IPS-18c (cell line): Measurements from ENCODE around the gene IFT122.

Experiments
- H3K4me3 ChIP-seq: 2 replicates; pipeline ENCODE4 v1.7.0; 2013; ENCODE audit warnings: low read depth, mild to moderate bottlenecking, low read length, moderate library complexity; ENCODE audit not compliant: insufficient read depth
- H3K9me3 ChIP-seq: one replicate; pipeline ENCODE4 v1.6.1; 2013; ENCODE audit warnings: mild to moderate bottlenecking, low read length, moderate library complexity; ENCODE audit not compliant: control insufficient read depth, insufficient read depth

The IFT122 gene

DNA sequence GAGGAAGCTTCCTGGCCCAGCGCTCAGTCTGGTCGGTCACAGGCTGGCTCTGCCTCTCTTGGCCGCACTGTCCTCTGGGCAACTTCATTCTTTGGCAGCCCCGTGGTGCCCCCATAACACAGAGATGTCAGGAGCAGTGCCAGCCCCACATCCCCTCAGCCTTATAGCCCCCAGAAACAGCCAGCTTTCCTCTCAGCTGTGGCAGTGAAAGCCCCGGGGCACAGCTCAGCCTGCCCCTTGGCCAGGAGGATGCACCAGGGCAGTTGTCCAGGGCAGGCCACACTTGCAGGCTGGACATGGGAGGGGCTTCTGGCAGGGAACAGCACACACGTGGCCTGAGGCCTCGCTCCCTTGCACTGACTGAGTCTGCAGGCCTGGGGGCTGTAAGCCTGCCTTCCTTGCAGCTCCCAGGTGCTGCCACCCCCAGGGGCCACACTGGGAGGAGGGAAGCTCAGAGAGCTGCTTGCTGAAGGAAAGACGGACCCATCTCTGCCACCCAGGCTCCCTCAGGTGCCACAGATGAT lies 78.1 kb downstream of the IFT122 start:
- Histone ChIP-seq H3K4me3 (no peak overlapping the region), H3K9me3 (no peaks in the 10 kb centered on the region)

DNA sequence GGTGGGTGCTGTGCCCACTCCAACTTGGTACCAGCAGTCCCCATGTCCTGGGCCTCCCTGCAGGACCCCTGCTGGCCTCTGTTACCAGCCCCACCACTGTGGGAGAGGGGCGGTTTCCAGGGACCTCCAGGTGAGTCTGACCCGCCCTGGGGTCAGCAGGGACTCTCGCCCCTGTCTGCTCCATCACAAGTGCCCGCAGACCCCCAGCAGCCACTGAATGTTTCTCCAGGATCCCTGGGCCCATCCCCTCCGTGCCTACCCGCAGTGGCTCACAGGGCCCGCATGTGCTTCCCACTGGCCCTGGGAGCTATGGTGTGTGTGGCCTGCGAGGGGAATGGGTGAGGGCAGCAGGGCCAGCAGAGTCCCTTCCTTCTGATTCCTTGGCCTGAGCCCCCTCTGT lies 78.6 kb downstream of the IFT122 start:
- no peak overlapping the region for H3K4me3 ChIP-seq
- H3K9me3 ChIP-seq: no peaks in the 10 kb centered on the region

DNA sequence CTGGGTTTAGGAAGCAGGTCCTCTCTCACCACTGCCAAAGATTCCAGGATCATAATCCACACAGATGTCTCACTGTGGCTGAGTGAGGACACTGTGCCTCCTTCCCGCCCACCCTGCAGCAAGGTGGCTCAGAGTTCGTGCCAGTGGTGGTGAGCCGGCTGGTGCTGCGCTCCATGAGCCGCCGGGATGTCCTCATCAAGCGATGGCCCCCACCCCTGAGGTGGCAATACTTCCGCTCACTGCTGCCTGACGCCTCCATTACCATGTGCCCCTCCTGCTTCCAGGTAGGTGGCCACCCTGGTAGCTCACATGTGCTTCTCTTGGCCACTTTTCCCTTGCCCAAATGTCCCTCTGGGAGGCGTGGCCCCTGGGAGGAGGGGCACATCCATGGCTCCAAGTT lies 79.4 kb downstream of the IFT122 start:
- H3K9me3 ChIP-seq: peaks cover 4% of the 10 kb centered on the region
- H3K4me3 ChIP-seq: no peak overlapping the region

GRCh38 chr3:129519896-129520715 lies 80.1 kb downstream of the IFT122 start:
- peaks cover 4% of the 10 kb centered on the region for H3K9me3 ChIP-seq
- no peak overlapping the region for H3K4me3 ChIP-seq

GRCh38 chr3:129520960-129521359 lies 80.9 kb downstream of the IFT122 start:
- Histone ChIP-seq H3K9me3 (peaks cover 4% of the 10 kb centered on the region), H3K4me3 (no peak overlapping the region)

GRCh38 chr3:129521611-129522010 lies 81.6 kb downstream of the IFT122 start:
- peaks cover 4% of the 10 kb centered on the region for H3K9me3 ChIP-seq
- H3K4me3 ChIP-seq: no peak overlapping the region

GRCh38 chr3:129522953-129523352 lies 82.9 kb downstream of the IFT122 start:
- no peak overlapping the region for H3K4me3 ChIP-seq

GRCh38 chr3:129524081-129524480 lies 84.1 kb downstream of the IFT122 start:
- H3K9me3 ChIP-seq: peaks cover 4% of the 10 kb centered on the region
- H3K4me3 ChIP-seq: no peak overlapping the region

More at GRCh38 chr3:129522953-129523352, 82.9 kb downstream of the IFT122 start:
- peaks cover 4% of the 10 kb centered on the region for H3K9me3 ChIP-seq

- no peak overlapping the region for H3K4me3 ChIP-seq
- peaks cover 4% of the 10 kb centered on the region for H3K9me3 ChIP-seq
These were observed 85.4 kb downstream of the IFT122 start for GRCh38 chr3:129525341-129525968.

DNA sequence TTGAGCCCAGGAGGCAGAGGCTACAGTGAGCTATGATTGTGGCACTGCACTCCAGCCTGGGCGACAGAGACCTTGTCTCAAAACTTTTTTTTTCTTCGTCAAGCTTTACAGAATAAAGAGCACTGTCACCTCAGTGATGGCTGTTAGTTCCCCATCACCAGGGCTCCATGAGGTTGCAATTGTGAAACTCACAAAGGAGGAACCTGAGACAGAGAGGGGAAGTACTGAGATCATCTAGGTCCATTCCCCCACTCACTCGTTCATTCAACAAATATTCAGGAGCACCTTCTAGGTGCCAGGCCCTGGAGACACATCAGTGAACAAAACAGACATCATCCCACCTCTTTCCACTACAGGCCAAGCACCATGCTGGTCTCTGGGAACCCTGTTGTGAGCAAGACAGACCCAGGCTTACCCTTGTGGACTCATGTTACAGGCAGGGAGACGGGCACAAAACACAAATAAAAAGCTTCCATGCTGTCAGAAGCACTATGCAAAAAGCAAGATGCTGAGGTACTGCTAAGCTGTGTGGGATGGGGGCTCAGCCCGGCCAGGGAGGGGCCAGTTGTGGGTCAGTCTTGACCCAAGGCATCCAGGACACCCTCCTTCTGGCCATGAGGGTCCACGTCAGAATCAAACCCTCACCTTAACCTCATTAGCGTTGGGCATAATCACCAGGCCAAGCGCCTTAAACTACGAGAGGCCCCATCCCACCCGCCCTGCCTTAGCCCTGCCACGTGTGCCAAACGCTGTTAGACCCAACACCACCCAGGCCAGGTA lies 86.3 kb downstream of the IFT122 start:
- Histone ChIP-seq H3K9me3 (peaks cover 4% of the 10 kb centered on the region), H3K4me3 (no peak overlapping the region)

DNA sequence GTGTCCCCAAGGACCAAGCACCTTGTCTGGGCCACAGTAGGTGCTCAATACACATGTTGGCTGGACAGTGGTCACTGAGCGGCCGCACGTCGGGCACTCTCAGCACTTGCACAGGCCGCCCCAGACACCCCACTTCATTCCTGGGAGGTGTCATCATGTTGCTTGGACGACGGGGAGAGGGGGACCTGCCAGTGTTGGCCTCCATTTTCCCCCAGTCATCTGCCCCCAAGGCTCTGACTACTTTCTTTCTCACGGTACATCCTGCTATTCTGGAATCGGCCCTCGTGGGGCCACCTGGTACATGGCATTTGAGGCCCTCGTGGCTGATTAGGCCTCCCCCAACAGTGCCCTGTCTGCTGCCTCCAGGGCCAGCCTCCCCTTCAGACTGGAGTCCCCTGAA lies 87.2 kb downstream of the IFT122 start:
- peaks cover 4% of the 10 kb centered on the region for H3K9me3 ChIP-seq
- H3K4me3 ChIP-seq: no peak overlapping the region

DNA sequence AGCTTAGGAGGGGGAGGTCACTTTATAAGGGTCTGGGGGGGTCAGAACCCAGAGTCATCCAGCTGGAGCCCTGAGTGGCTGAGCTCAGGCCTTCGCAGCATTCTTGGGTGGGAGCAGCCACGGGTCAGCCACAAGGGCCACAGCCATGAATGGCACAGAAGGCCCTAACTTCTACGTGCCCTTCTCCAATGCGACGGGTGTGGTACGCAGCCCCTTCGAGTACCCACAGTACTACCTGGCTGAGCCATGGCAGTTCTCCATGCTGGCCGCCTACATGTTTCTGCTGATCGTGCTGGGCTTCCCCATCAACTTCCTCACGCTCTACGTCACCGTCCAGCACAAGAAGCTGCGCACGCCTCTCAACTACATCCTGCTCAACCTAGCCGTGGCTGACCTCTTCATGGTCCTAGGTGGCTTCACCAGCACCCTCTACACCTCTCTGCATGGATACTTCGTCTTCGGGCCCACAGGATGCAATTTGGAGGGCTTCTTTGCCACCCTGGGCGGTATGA lies 88.6 kb downstream of the IFT122 start, which contains the start of gene RHO:
Gene RHO (plus strand): TSS at position 51 of the 512 bp plus-strand sequence. CDS start 95 bp downstream, at position 146.
- H3K4me3 ChIP-seq: no peak within 1 kb of the TSS
- peaks cover 4% of the 10 kb centered on the region for H3K9me3 ChIP-seq

DNA sequence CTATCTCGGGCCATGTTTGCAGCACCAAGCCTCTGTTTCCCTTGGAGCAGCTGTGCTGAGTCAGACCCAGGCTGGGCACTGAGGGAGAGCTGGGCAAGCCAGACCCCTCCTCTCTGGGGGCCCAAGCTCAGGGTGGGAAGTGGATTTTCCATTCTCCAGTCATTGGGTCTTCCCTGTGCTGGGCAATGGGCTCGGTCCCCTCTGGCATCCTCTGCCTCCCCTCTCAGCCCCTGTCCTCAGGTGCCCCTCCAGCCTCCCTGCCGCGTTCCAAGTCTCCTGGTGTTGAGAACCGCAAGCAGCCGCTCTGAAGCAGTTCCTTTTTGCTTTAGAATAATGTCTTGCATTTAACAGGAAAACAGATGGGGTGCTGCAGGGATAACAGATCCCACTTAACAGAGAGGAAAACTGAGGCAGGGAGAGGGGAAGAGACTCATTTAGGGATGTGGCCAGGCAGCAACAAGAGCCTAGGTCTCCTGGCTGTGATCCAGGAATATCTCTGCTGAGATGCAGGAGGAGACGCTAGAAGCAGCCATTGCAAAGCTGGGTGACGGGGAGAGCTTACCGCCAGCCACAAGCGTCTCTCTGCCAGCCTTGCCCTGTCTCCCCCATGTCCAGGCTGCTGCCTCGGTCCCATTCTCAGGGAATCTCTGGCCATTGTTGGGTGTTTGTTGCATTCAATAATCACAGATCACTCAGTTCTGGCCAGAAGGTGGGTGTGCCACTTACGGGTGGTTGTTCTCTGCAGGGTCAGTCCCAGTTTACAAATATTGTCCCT lies 89.6 kb downstream of the IFT122 start:
- Histone ChIP-seq H3K4me3 (0 out of 2 replicates have a peak overlapping the region, but pooled peaks have one; percentile 3), H3K9me3 (no peaks in the 10 kb centered on the region)

DNA sequence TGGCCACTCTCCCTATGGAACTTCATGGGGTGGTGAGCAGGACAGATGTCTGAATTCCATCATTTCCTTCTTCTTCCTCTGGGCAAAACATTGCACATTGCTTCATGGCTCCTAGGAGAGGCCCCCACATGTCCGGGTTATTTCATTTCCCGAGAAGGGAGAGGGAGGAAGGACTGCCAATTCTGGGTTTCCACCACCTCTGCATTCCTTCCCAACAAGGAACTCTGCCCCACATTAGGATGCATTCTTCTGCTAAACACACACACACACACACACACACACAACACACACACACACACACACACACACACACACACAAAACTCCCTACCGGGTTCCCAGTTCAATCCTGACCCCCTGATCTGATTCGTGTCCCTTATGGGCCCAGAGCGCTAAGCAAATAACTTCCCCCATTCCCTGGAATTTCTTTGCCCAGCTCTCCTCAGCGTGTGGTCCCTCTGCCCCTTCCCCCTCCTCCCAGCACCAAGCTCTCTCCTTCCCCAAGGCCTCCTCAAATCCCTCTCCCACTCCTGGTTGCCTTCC lies 90.3 kb downstream of the IFT122 start:
- H3K9me3 ChIP-seq: no peaks in the 10 kb centered on the region
- H3K4me3 ChIP-seq: 0 out of 2 replicates have a peak overlapping the region, but pooled peaks have one; percentile 3

DNA sequence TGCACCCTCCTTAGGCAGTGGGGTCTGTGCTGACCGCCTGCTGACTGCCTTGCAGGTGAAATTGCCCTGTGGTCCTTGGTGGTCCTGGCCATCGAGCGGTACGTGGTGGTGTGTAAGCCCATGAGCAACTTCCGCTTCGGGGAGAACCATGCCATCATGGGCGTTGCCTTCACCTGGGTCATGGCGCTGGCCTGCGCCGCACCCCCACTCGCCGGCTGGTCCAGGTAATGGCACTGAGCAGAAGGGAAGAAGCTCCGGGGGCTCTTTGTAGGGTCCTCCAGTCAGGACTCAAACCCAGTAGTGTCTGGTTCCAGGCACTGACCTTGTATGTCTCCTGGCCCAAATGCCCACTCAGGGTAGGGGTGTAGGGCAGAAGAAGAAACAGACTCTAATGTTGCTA lies 90.8 kb downstream of the IFT122 start:
- Histone ChIP-seq H3K4me3 (no peak overlapping the region), H3K9me3 (no peaks in the 10 kb centered on the region)

GRCh38 chr3:129531699-129532098 lies 91.7 kb downstream of the IFT122 start:
- Histone ChIP-seq H3K4me3 (no peak overlapping the region), H3K9me3 (no peaks in the 10 kb centered on the region)
